ENCODE measurements around the gene ATMIN. TPM values are rescaled to one million over a fixed set of nuclear protein-coding genes. Genes with fewer than 3 reads are reported as not detected.

The ATMIN gene
- total RNA-seq, 1 experiment from 2014 or later = 46.7 TPM

DNA sequence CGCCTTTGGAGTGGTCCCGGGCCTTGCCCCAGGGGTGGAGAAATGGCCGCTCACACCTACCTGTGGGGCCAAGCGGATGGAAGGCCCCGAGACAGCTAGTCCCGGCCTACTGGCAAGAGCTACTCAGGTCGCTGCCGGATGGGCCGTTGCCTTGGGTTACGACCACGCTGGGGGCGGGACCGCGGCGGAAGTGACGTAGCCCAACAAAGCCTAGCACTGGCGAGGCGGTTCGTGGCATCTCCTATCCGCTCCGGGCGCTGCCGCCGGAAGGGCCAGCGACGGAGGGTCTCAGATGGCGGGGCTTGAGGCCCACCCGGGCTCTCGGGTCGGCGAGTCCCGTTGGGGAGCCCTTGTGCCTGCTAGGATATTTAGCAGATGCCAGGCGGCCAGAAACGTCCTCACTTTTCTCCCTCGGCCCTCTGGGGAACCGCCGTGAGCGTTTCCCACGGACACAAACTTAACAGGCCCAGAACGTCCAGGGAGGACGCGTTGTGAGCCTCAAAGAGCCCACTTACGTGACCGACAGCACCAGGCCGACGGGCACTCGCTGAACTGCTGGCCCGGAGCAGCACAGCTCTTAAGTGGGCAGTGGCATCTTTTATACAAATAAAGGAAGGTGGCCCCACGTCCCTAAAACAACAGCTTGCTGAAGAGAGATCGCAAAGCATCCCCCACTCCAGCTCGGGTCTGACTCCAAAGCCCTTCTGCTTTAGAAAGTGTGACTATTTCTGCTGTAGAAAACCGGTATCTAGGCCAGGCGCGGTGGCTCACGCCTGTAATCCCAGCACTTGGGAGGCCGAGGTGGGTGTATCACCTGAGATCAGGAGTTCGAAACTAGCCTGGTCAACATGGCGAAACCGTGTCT lies 41.7 kb downstream of the ATMIN start, which contains the start of gene C16orf46 (continued):
- TF ChIP-seq ZBTB33 (IDR thresholded peaks at IDR 0.05; ENCODE audit: extremely low read depth, insufficient replicate concordance, low read length) (no peak), TCF7L2 (IDR thresholded peaks at IDR 0.05; ENCODE audit: borderline replicate concordance, extremely low read depth, insufficient read depth, insufficient read length) (peak; percentile 36)

- Histone ChIP-seq H4K20me1 (ENCODE audit: insufficient read depth) (no peaks in the 10 kb centered on the region; the same call in 1 of the 2 replicates), H3K36me3 (ENCODE audit: control insufficient read depth in 1 of 2, insufficient read depth in 2 of 2, low read length in 2 of 2) (peaks cover 5 to 21% of the 10 kb centered on the region in 2 experiments), H3K79me2 (ENCODE audit: insufficient read depth, low read length) (peaks cover 12% of the 10 kb centered on the region), H3K9me2 (ENCODE audit: insufficient read depth) (no peaks in the 10 kb centered on the region), H3K9me3 (ENCODE audit: control insufficient read depth in 1 of 2, insufficient read depth in 1 of 2, low read depth in 1 of 2, low read length in 2 of 2) (no peaks in the 10 kb centered on the region), H3K9ac (ENCODE audit: low read length) (no peak overlapping the region), H3K27ac (ENCODE audit: low read depth, low read length) (no peak overlapping the region), H3K4me2 (ENCODE audit: low read length) (no peak overlapping the region), H3K4me1 (ENCODE audit: control insufficient read depth in 1 of 2, insufficient read depth in 2 of 2, low read length in 2 of 2) (peaks cover 10 to 15% of the 10 kb centered on the region in 2 experiments), H3K27me3 (ENCODE audit: insufficient read depth, low read length) (no peaks in the 10 kb centered on the region), H2AFZ (ENCODE audit: low read depth, low read length, poor library complexity, severe bottlenecking) (no peak overlapping the region), H3K4me3 (replicated peaks in 1 of 2; ENCODE audit: low read depth in 1 of 2, low read length in 2 of 2) (no peak overlapping the region)
- POLR2A ChIA-PET = no interaction called here
- intact Hi-C loops (cut with micrococcal nuclease) = no loop called here
- ATAC-seq (no peak), DNase-seq (ENCODE audit: low read depth, low spot score) (no peak)
- TF ChIP-seq CEBPB (IDR thresholded peaks at IDR 0.05; ENCODE audit: low read depth) = no peak
- no peak for TF ChIP-seq ZBTB33 (IDR thresholded peaks at IDR 0.05; ENCODE audit: extremely low read depth, insufficient replicate concordance, low read length)
- TF ChIP-seq EZH2 (IDR thresholded peaks at IDR 0.05) = no peak
- TF ChIP-seq RAD21 (IDR thresholded peaks at IDR 0.05; ENCODE audit: low read depth) = no peak
- TF ChIP-seq ELF1 (IDR thresholded peaks at IDR 0.05; ENCODE audit: borderline replicate concordance, low read depth) = no peak
- no peak for TF ChIP-seq CBX3 (IDR thresholded peaks at IDR 0.05; ENCODE audit: low read depth)
- TF ChIP-seq, protein P1, sequence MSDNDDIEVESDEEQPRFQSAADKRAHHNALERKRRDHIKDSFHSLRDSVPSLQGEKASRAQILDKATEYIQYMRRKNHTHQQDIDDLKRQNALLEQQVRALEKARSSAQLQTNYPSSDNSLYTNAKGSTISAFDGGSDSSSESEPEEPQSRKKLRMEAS (IDR thresholded peaks at IDR 0.05) = no peak
- TF ChIP-seq SP1 (IDR thresholded peaks at IDR 0.05; ENCODE audit: low read depth) = no peak
- no peak for TF ChIP-seq FOSL1 (IDR thresholded peaks at IDR 0.05; ENCODE audit: low read depth)
- no peak for TF ChIP-seq EGR1 (IDR thresholded peaks at IDR 0.05; ENCODE audit: low read depth)
- RAD21 ChIA-PET (ENCODE audit: low non-redundant PET in 1 of 2, low total read pairs in 2 of 2, uncharacterized antibody in 2 of 2, unreplicated experiment in 2 of 2) = no interaction called here
- no TSS peak for BruUV-seq (replicated peaks)
- CTCF ChIA-PET = interaction anchor here (1.4 kb wide), 1 partner anchor 125 kb away, joined by 4 read pairs; no protein-coding TSS in a partner anchor
Measured at GRCh38 chr16:81080233-81080632, 44.6 kb downstream of the ATMIN start.

Measured in HCT116 (cell line).